ENCODE data around the gene SLC43A3.
"Not testable (repeated sequence)": the region's sequence is repeated elsewhere in the genome, so short reads cannot be mapped to it uniquely, and the experiment has no call there.

SLC43A3 gene

DNA sequence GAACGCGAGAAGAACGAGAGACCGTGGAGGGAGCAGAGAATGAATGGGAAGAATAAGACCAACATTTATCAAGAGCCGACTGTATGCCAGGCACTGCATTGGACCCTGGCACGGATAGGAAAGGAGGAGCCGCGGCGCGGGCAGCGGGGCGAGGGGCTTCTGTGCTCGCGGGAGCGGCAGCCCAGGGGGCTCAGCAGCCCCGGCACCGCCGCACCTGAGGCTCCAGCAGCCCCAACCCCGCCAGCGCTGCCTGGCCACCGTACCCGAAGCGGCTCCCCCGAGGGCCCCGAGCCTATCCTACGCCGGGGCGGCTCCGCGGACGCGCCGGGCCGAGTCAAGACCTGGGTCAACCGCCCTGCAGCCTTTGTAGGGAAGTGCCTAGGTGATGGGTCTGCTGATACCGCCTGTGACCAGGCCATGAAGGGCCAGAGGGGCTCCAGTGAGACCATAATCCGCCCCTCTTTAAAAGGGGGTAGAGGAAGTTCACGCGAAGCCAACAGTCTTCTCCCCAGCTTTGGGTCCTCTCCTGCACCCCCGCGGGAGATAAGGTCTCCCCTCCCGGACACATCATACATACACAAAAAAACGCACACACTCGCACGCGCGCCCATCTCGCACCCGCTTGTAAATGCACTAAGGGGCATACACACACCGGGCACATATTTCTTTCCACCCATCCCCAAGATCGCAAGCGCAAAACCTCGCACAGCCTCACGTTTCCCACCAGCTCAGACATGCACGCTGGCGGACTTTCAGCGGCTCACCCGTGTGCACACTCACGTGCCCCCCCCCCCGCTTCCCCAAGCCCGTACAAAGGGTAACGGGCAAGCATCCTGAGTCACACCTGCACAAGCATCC lies 32.5 kb upstream of the SLC43A3 start:
- no peak for DNase-seq (ENCODE audit: low read depth in 2 of 2)

DNA sequence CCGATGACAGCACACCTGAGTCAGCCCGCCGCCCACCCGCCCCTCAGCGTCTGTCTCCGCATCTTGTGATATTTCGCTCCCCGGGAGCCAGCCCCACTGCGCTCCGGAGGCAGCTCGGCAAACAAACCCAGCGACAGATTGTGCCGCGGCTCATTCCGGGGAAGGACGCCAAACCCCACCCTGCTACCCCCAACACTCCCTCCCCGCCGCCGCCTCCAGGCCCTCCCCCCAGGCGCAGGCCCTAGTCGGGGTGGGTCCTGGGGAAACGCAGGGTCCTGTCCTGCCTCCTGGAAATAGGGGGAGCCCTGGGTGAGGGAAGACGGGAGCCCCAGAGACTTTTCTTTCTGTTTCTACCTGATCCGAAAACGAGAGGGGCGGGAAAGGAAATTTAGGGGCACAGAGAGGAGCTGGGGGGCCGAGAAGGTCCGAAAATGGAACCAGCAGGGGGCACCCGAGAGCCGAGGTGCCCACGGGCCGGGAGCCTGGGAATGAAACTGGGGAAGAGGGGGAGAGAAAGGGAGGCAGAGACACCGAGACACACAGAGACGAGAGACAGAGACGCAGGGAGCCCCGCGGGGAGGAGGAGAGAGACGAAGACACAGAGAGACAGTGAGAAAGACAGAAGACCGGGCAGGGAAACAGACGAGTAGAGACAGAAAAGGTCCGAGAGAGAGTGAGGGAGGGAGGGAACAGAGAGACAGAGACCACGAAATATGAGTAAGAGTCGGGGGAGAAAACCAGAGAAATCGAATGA lies 31.7 kb upstream of the SLC43A3 start:
- DNase-seq (ENCODE audit: low read depth in 2 of 2) = peak; percentile 68 to 79

- peak in 1 of 2 donors; percentile 48 for DNase-seq (ENCODE audit: low read depth in 2 of 2)
These were observed 31.1 kb upstream of the SLC43A3 start for GRCh38 chr11:57458060-57458409.

DNA sequence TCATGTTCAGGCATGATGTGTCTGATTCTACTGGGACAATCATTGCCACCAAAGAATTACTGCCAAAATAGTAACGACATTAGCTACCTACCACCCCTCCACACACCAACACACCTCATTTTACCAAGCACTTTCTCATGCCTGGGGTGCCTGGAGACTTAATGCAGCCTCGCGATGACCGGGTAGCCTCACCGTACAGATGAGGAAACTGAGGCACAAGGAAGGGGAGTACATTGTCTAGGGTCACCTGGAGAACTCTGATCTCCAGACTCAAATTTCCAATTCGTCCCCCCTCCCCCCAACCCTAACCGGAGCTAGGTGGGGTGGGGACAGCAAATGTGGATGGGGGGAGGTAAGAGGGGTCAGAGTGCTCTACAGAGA lies 30.7 kb upstream of the SLC43A3 start:
- DNase-seq (ENCODE audit: low read depth in 2 of 2) = no peak

GRCh38 chr11:57456960-57457642 lies 30.2 kb upstream of the SLC43A3 start:
- DNase-seq (ENCODE audit: low read depth in 2 of 2) = peak; percentile 42 to 52

DNA sequence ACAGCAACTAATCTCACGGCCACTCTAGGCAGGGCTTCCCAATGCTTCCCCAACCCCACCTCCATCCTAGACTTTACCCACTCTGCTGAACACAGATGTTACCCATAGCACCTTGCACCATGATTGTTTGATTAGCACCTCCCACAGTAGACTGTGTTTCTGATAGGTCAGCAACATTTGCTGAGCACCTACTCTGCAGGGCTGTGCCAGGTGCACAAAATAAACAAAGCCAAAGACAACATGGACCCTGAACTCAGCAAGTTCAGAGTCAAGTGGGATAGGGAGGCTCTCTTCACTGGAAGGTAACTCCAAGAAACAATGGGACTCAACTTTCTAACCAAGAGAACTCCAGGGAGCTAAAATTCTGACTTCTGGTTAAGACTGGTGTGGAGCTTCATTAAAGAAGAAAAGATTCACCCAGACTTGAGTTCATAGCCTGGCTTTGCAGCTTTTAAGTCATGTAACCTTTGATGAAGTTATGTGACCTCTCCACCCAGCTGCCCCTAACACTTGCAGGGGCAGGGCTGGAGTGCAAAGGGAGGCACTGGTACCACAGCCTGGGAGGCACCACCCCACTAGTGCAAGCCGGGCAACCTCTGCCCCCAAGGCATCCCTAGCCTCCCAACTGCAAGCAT lies 26.7 kb upstream of the SLC43A3 start:
- no peak for DNase-seq (ENCODE audit: low read depth in 2 of 2)

GRCh38 chr11:57446055-57446454 lies 19.1 kb upstream of the SLC43A3 start:
- DNase-seq (ENCODE audit: low read depth in 2 of 2) = no peak

GRCh38 chr11:57445122-57445394 lies 18.1 kb upstream of the SLC43A3 start:
- not testable (repeated sequence) for DNase-seq (ENCODE audit: low read depth in 2 of 2)

DNA sequence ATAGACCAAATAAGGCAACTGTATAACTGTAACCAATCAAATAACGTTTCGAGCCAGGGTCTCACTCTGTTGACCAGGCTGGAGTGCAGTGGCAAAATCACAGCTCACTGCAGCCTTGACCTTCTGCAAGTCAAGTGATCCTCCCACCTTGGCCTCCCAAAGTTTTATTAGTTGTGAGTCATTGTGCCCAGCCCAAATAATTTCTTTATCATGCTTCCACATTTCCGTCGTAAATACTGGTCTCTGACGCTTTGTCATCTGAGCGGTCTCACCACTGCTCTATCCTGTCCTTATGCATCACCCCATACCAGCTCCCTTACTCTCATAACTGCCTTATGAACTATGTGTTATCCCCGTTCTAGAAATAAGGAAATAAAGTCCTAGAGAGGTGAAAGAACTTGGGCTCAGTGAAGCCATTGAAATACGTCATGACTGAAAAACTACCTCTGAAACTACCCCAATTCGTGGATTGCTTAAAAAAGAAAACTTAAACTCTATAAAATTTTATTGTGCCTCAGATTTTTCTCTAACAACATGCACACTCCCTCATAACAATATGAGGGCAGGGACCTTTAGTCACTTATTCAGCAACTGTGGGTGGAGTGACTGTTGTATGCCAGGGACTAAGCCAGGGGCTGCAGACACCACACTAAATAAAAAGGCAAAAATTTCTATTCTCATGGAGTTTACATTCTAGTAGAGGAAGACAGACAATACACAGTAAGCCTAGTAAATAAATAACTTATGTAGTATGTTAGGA lies 17.6 kb upstream of the SLC43A3 start:
- DNase-seq (ENCODE audit: low read depth in 2 of 2) = no peak

- no peak for DNase-seq (ENCODE audit: low read depth in 2 of 2)
These were observed 14.0 kb upstream of the SLC43A3 start for GRCh38 chr11:57440744-57441414.

GRCh38 chr11:57439786-57440185 lies 12.9 kb upstream of the SLC43A3 start:
- no peak for DNase-seq (ENCODE audit: low read depth in 2 of 2)

- DNase-seq (ENCODE audit: low read depth in 2 of 2) = no peak
These were observed 11.7 kb upstream of the SLC43A3 start for GRCh38 chr11:57438345-57439285.

- DNase-seq (ENCODE audit: low read depth in 2 of 2) = no peak
These were observed 9.1 kb upstream of the SLC43A3 start for GRCh38 chr11:57436031-57436430.

GRCh38 chr11:57434640-57435546 lies 8.0 kb upstream of the SLC43A3 start:
- DNase-seq (ENCODE audit: low read depth in 2 of 2) = no peak

DNA sequence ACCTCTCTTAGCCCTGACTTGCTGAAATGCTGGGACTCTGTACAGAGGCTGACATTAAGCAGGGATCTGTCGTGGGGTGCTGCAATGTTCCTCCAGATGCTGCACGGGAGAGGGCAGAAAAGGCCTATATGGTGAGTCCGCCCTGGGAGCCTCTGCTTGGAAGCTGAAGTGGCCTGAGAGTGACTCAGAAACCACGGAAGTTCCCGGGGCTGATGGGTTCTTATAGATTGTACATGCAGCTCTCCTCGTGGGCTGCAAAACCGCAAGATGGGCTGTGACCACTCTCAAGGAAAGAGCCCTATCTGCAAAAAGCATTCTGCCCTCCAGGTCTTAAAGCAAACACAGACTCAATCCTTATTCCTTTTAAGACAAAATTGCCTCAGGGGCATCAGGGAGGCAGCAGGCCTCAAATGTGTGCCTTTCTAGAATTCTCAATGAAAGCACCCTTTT lies 5.8 kb upstream of the SLC43A3 start:
- no peak for DNase-seq (ENCODE audit: low read depth in 2 of 2)

GRCh38 chr11:57432149-57432561 lies 5.2 kb upstream of the SLC43A3 start:
- DNase-seq (ENCODE audit: low read depth in 2 of 2) = no peak

- no peak for DNase-seq (ENCODE audit: low read depth in 2 of 2)
These were observed 4.0 kb upstream of the SLC43A3 start for GRCh38 chr11:57430952-57431351.

- DNase-seq (ENCODE audit: low read depth in 2 of 2) = no peak
These were observed 3.0 kb upstream of the SLC43A3 start for GRCh38 chr11:57429946-57430345.

GRCh38 chr11:57428643-57429042 lies 1.7 kb upstream of the SLC43A3 start:
- no peak for DNase-seq (ENCODE audit: low read depth in 2 of 2)

Data from stimulated activated CD8-positive, alpha-beta memory T cell treated with anti-CD3 and anti-CD28 coated beads, Interleukin-7, amount 100 ng/mL, for 4 hours (primary cell).